Brain microvascular endothelial cell (primary cell): ENCODE results near the gene MNX1.

ENCODE experiments used
- DNase-seq: peaks from one replicate; pipeline ENCODE4 v3.0.0-alpha.2; 2020
- H3K27ac ChIP-seq: fragments of 250-450 bp; sonication (Bioruptor Pico); 2 replicates; pipeline ENCODE4 v1.5.1; 2020; ENCODE audit warnings: mild to moderate bottlenecking, moderate library complexity
- H3K27me3 ChIP-seq: fragments of 250-450 bp; sonication (Bioruptor Pico); replicated peaks from 2 replicates; pipeline ENCODE4 v1.5.1; 2020; ENCODE audit warnings: mild to moderate bottlenecking
- H3K36me3 ChIP-seq: fragments of 250-450 bp; sonication (Bioruptor Pico); replicated peaks from 2 replicates; pipeline ENCODE4 v1.5.1; 2020; ENCODE audit warnings: mild to moderate bottlenecking
- H3K4me3 ChIP-seq: 2 replicates; pipeline ENCODE4 v1.5.1; 2011; ENCODE audit warnings: low read depth, mild to moderate bottlenecking, control low read depth, low read length, moderate library complexity
- in situ Hi-C: cut with HindIII; loops from 2 replicates; pipeline ENCODE4 v1.10.0; 2017; ENCODE audit warnings: low sequenced_read_pairs, low pct_ligation_motif_present
- TF ChIP-seq, protein P1 (sequence below): IDR thresholded peaks from 2 replicates; pipeline ENCODE4 v1.5.1; 2011; ENCODE audit warnings: low read depth, mild to moderate bottlenecking, moderate library complexity, low read length, control low read depth, inconsistent platforms; ENCODE audit errors: missing control alignments

Gene MNX1

GRCh38 chr7:156988343-156989185 lies 21.9 kb downstream of the MNX1 start:
- no peak overlapping the region for H3K4me3 ChIP-seq
- H3K27ac ChIP-seq = no peak overlapping the region
- TF ChIP-seq, protein P1, sequence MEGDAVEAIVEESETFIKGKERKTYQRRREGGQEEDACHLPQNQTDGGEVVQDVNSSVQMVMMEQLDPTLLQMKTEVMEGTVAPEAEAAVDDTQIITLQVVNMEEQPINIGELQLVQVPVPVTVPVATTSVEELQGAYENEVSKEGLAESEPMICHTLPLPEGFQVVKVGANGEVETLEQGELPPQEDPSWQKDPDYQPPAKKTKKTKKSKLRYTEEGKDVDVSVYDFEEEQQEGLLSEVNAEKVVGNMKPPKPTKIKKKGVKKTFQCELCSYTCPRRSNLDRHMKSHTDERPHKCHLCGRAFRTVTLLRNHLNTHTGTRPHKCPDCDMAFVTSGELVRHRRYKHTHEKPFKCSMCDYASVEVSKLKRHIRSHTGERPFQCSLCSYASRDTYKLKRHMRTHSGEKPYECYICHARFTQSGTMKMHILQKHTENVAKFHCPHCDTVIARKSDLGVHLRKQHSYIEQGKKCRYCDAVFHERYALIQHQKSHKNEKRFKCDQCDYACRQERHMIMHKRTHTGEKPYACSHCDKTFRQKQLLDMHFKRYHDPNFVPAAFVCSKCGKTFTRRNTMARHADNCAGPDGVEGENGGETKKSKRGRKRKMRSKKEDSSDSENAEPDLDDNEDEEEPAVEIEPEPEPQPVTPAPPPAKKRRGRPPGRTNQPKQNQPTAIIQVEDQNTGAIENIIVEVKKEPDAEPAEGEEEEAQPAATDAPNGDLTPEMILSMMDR = no peak
- in situ Hi-C loops = no loop called here
- H3K36me3 ChIP-seq = no peaks in the 10 kb centered on the region
- no peak for DNase-seq
- H3K27me3 ChIP-seq = peaks cover 3% of the 10 kb centered on the region

GRCh38 chr7:156986378-156986777 lies 24.1 kb downstream of the MNX1 start:
- TF ChIP-seq, protein P1 = no peak
- no peak overlapping the region for H3K27ac ChIP-seq
- DNase-seq = no peak
- in situ Hi-C loops = no loop called here
- H3K27me3 ChIP-seq = no peaks in the 10 kb centered on the region
- H3K36me3 ChIP-seq = no peaks in the 10 kb centered on the region
- H3K4me3 ChIP-seq = no peak overlapping the region

DNA sequence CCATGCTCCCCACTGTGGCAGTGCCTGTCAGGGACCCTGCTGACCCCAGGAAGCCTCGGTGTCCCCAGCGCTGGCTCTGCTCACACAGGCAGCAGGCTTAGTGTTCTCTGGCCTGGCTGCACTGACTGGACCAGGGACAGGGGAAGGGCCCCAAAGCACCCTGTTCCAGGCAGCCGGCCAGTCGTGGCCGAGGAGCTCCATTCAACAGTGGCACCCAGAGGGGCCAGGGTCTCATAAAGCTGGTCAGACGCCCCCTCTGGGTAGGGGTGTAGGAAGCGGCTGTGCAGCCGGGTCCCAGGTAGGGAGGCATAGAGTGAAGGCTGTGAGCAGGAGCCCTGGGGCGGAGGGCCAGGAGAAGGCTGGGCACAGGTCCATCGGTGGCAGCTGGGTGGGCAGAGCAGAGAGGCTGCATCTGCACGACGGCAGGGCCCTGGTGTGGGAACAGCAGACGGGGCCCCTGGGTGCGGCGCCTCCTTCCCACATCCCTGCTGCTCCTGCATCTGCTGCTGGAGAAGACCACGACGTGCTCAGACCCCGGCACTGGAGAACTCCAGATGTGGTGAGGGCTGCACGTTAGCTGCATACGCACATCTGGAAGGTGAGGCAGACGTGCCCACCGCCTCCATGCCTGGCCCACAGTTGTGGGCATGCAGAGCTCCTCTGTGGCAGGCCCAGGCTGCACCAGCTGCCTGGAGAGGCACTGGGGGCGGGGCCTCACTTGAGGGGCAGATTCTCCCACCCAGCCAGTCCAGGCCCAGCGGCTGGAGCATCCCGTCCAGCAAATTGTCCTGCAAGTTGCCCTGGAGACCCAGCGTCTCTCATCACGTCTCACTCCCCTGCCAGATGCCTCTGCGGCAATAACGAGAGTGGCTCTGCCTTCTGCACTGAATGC lies 25.1 kb downstream of the MNX1 start:
- no peaks in the 10 kb centered on the region for H3K27me3 ChIP-seq
- H3K4me3 ChIP-seq = no peak overlapping the region
- no peaks in the 10 kb centered on the region for H3K36me3 ChIP-seq
- DNase-seq = no peak
- H3K27ac ChIP-seq = no peak overlapping the region
- TF ChIP-seq, protein P1 = no peak
- in situ Hi-C loops = no loop called here

DNA sequence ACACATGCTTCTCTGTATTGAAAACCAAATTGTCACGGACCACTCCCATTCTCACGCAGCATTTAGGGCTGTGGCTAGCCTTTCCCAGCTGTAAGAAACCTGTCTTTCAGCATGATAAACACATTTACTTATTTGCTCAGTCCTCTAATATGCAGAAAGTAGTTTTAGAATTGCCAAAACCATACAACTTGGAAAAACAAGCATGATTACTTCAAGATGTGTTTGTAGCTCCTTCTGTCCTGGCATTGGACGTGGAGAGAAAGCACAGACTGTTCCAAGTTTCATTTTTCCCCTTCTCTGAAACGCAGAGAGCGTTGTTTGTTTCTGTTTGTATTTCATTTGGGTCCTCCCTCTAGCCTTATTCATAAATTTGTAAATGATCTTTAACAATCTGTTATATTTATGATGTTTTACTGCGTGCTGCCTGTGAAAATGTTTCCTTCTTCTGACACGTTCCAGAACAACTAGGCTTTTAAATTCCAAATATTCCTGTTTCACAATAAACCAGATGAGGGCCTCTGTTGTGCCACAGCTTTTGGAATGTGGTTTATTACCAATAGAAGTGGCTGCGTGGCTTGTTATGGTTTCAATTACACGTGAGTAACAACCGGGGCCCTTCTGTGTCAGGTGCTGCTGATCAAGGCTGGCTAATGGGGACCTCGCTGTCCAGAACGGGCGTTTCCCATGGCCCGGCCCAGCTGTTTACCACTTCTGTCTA lies 26.1 kb downstream of the MNX1 start:
- no peaks in the 10 kb centered on the region for H3K27me3 ChIP-seq
- TF ChIP-seq, protein P1 = no peak
- DNase-seq = no peak
- no peak overlapping the region for H3K4me3 ChIP-seq
- in situ Hi-C loops = no loop called here
- no peak overlapping the region for H3K27ac ChIP-seq
- no peaks in the 10 kb centered on the region for H3K36me3 ChIP-seq

GRCh38 chr7:156979711-156980110 lies 30.8 kb downstream of the MNX1 start:
- DNase-seq = no peak
- Histone ChIP-seq H3K36me3 (no peaks in the 10 kb centered on the region), H3K4me3 (no peak overlapping the region), H3K27ac (no peak overlapping the region), H3K27me3 (no peaks in the 10 kb centered on the region)
- in situ Hi-C loops = no loop called here
- TF ChIP-seq, protein P1 = no peak
